Endothelial cell of umbilical vein (primary cell): ENCODE measurements around the gene WDR7. TPM values are rescaled to one million over a fixed set of nuclear protein-coding genes. Genes with fewer than 3 reads are reported as not detected.
A peak's percentile ranks its signal among the peaks of the same experiment; 100 is the strongest.

Experiments
- BruUV-seq: library from RNA; stranded (reverse); fragments of 400-500 nt; replicated peaks from 2 replicates; lab custom pipeline; 2021; lab: Mats Ljungman, UMichigan
- CTCF ChIA-PET: fragments of 300-600, 350-600 bp; sonication (Branson Sonifier 250); formaldehyde crosslinking; loops from one replicate; lab custom pipeline; 2021; ENCODE audit warnings: antibody characterized with exemption, inconsistent platforms; lab: Charles Lee
- POLR2A ChIA-PET: fragments of 300-600, 350-600 bp; sonication (Branson Sonifier 250); formaldehyde crosslinking; loops from one replicate; lab custom pipeline; 2021; ENCODE audit warnings: antibody characterized with exemption, inconsistent platforms; lab: Charles Lee
- DNase-seq: peaks from one replicate; pipeline ENCODE4 v3.0.0-alpha.2; 2011; ENCODE audit warnings: low read depth, low spot score
- FAIRE-seq: peaks from 2 replicates; lab custom pipeline; 2011; peaks lifted over from hg19 to GRCh38; lab: Jason Lieb, UNC
- H2AFZ ChIP-seq: 2 replicates; pipeline ENCODE4 v1.6.0; 2012; ENCODE audit warnings: low read depth, low read length, control low read depth, inconsistent platforms
- H3K27ac ChIP-seq: 2 replicates; pipeline ENCODE4 v1.5.1; 2011; ENCODE audit warnings: low read depth, mild to moderate bottlenecking, control low read depth, low read length, moderate library complexity; ENCODE audit not compliant: insufficient read depth
- H3K27me3 ChIP-seq, 2 experiments: 2 replicates each; pipeline versions ENCODE4 v1.6.0 to v1.6.1; 2011; ENCODE audit warnings: low read length in 2 of 2, mixed read lengths in 1 of 2; ENCODE audit not compliant: control insufficient read depth in 2 of 2, insufficient read depth in 2 of 2
- H3K36me3 ChIP-seq, 2 experiments: 2 replicates in 1 of 2; 3 replicates in 1 of 2; pipeline ENCODE4 v1.5.1; 2011; ENCODE audit warnings: low read length in 2 of 2, mild to moderate bottlenecking in 1 of 2, moderate library complexity in 1 of 2; ENCODE audit not compliant: control insufficient read depth in 2 of 2, insufficient read depth in 2 of 2; ENCODE audit errors: extremely low read depth in 1 of 2
- H3K4me1 ChIP-seq: 3 replicates; pipeline ENCODE4 v1.5.1; 2011; ENCODE audit warnings: mild to moderate bottlenecking, low read length; ENCODE audit not compliant: control insufficient read depth, insufficient read depth; ENCODE audit errors: extremely low read depth
- H3K4me2 ChIP-seq: 2 replicates; pipeline ENCODE4 v1.6.1; 2011; ENCODE audit warnings: low read length, control low read depth, mixed read lengths; ENCODE audit not compliant: insufficient read depth
- H3K4me3 ChIP-seq, 3 experiments: fragments of 200-600 bp in 1 of 3; sonication (generic), shearing (Covaris generic) in 1 of 3; replicated peaks in 1 of 3; 2 replicates each; pipeline ENCODE4 v1.5.1; 2011 to 2016; ENCODE audit warnings: control low read depth in 3 of 3, low read length in 3 of 3, mild to moderate bottlenecking in 2 of 3, inconsistent platforms in 1 of 3, low read depth in 1 of 3, moderate library complexity in 1 of 3; ENCODE audit not compliant: insufficient read depth in 1 of 3
- H3K79me2 ChIP-seq: 2 replicates; pipeline ENCODE4 v1.6.0; 2012; ENCODE audit warnings: low read length, inconsistent platforms; ENCODE audit not compliant: control insufficient read depth, insufficient read depth
- H3K9ac ChIP-seq: replicated peaks from 2 replicates; pipeline ENCODE3; 2011; ENCODE audit warnings: low read length, control low read depth; ENCODE audit not compliant: insufficient read depth; ENCODE audit errors: extremely low read depth
- H3K9me1 ChIP-seq: replicated peaks from 3 replicates; pipeline ENCODE4 v1.6.0; 2011; ENCODE audit warnings: mild to moderate bottlenecking, low read length; ENCODE audit not compliant: control insufficient read depth, insufficient read depth; ENCODE audit errors: extremely low read depth
- H3K9me3 ChIP-seq: replicated peaks from 2 replicates; pipeline ENCODE4 v1.5.1; 2012; ENCODE audit warnings: low read length, inconsistent platforms; ENCODE audit not compliant: control insufficient read depth, insufficient read depth
- H4K20me1 ChIP-seq: replicated peaks from 2 replicates; pipeline ENCODE3; 2011; ENCODE audit warnings: mild to moderate bottlenecking, low read length; ENCODE audit not compliant: control insufficient read depth, insufficient read depth; ENCODE audit errors: extremely low read depth
- CTCF ChIP-seq, 2 donors: IDR thresholded peaks; 1 replicate in 1 of 2; 2 replicates in 1 of 2; pipeline ENCODE4 v1.5.1; 2011; ENCODE audit warnings: low read length in 2 of 2, mild to moderate bottlenecking in 2 of 2, moderate library complexity in 2 of 2, control low read depth in 1 of 2, inconsistent platforms in 1 of 2, low read depth in 1 of 2; ENCODE audit not compliant: insufficient read depth in 1 of 2; ENCODE audit errors: extremely low read depth in 1 of 2
- EZH2 ChIP-seq: IDR thresholded peaks from 2 replicates; pipeline ENCODE4 v1.6.1; 2012; ENCODE audit warnings: borderline replicate concordance, low read depth, mild to moderate bottlenecking, moderate library complexity, low read length, inconsistent platforms; ENCODE audit not compliant: severe bottlenecking
- FOS ChIP-seq: IDR thresholded peaks from 2 replicates; pipeline ENCODE4 v1.6.1; 2011; ENCODE audit warnings: mild to moderate bottlenecking, low read length, moderate library complexity, borderline replicate concordance; ENCODE audit not compliant: insufficient read depth
- GATA2 ChIP-seq: IDR thresholded peaks from 2 replicates; pipeline ENCODE4 v1.7.0; 2011; ENCODE audit warnings: low read depth, mild to moderate bottlenecking, moderate library complexity, mixed read lengths, low read length; ENCODE audit not compliant: insufficient read length, insufficient read depth
- JUN ChIP-seq: IDR thresholded peaks from 2 replicates; pipeline ENCODE4 v1.6.1; 2011; ENCODE audit warnings: borderline replicate concordance, low read depth; ENCODE audit not compliant: insufficient read length, insufficient read depth
- MAX ChIP-seq: IDR thresholded peaks from 2 replicates; pipeline ENCODE4 v1.6.1; 2011; ENCODE audit not compliant: insufficient read depth, insufficient read length
- MYC ChIP-seq: IDR thresholded peaks from one replicate; pipeline ENCODE4 v1.6.1; 2011; ENCODE audit warnings: mild to moderate bottlenecking, low read depth, low read length
- POLR2A ChIP-seq: IDR thresholded peaks from 2 replicates; pipeline ENCODE4 v1.6.1; 2012; ENCODE audit warnings: low read depth, mild to moderate bottlenecking, control low read depth, low read length
- POLR2AphosphoS5 ChIP-seq: IDR thresholded peaks from 2 replicates; pipeline ENCODE4 v1.6.1; 2012; ENCODE audit warnings: low read depth, mild to moderate bottlenecking, control low read depth, low read length, moderate library complexity; ENCODE audit not compliant: insufficient read depth
- dilution Hi-C: fragments of 300-500 bp; cut with MboI; formaldehyde crosslinking; loops from one replicate; pipeline ENCODE4 v1.15.0; 2019; ENCODE audit warnings: low sequenced_read_pairs; ENCODE audit not compliant: extremely low pct_ligation_motif_present
- intact Hi-C: fragments of 100-400 bp; cut with micrococcal nuclease; formaldehyde crosslinking; loops from one replicate; pipeline ENCODE4 v1.10.0; 2022
- polyA plus RNA-seq, 4 experiments: library from polyadenylated mRNA; depleted of rRNA in 3 of 4; stranded (reverse) in 3 of 4; unstranded in 1 of 4; fragments of >200 nt; gene quantifications; 2 replicates each; pipeline versions ENCODE4 v1.2.1 to v1.2.3, GENCODE V29; 2011 to 2012; ENCODE audit warnings: missing spikeins in 1 of 4
- total RNA-seq: library from RNA; stranded (reverse); gene quantifications from 2 replicates; pipeline ENCODE4 v1.2.3, GENCODE V29; 2021

The WDR7 gene
- total and polyA plus RNA-seq, 2 donors (not counting 3 experiments of a cell fraction or from before 2014, with no cell fraction given) = 5.9 to 19.0 TPM

- Histone ChIP-seq H3K4me2 (peak within 1 kb of the TSS; percentile 100), H3K27me3 (no peaks in the 10 kb centered on the region), H3K9me1 (no peaks in the 10 kb centered on the region), H3K27ac (peak within 1 kb of the TSS; percentile 97), H4K20me1 (peaks cover 9% of the 10 kb centered on the region), H3K4me3 (peak within 1 kb of the TSS; percentile 89 to 92 (median 91)), H2AFZ (peak within 1 kb of the TSS; percentile 84), H3K79me2 (peaks cover 50% of the 10 kb centered on the region), H3K36me3 (peaks cover 0 to 2% of the 10 kb centered on the region in 2 experiments), H3K4me1 (peaks cover 27% of the 10 kb centered on the region), H3K9ac (peak within 1 kb of the TSS; percentile 99), H3K9me3 (no peaks in the 10 kb centered on the region)
- ChIA-PET POLR2A (interaction anchor here (1.0 kb wide), 1 partner anchor 12 kb away, joined by 3 read pairs; the partner anchor contains the start of gene WDR7), CTCF (interaction anchor here (0.7 to 1.4 kb wide), 3 partner anchors 8 to 71 kb away, joined by 3 to 6 read pairs (median 3); partner anchors contain the start of gene WDR7)
- no TSS peak for BruUV-seq
- peak; percentile 97 for FAIRE-seq
- TF ChIP-seq JUN (peak; percentile 63), POLR2AphosphoS5 (peak; percentile 77), EZH2 (no peak), GATA2 (no peak), FOS (no peak), CTCF (IDR thresholded peaks at IDR 0.05; ENCODE audit: extremely low read depth in 1 of 2, insufficient read depth in 1 of 2, low read depth in 1 of 2, low read length in 2 of 2) (no peak), MYC (peak; percentile 51), MAX (peak; percentile 95), POLR2A (peak; percentile 93)
- DNase-seq = peak; percentile 99
- intact Hi-C loops = loop anchor here (1.0 to 5.0 kb wide), 2 partner anchors 436 to 797 kb away; partner anchors contain the start of gene ONECUT2
- dilution Hi-C loops = no loop called here
These were observed 12.7 kb upstream of the WDR7 start, which contains the start of gene TXNL1 for GRCh38 chr18:56638232-56639103. Gene TXNL1, minus strand, starts transcription at chr18:56638592. Its CDS starts 152 bp downstream, at chr18:56638440.
